ENCODE results near the gene STOML1. TPM values are rescaled to one million over a fixed set of nuclear protein-coding genes. Genes with fewer than 3 reads are reported as not detected.

STOML1 gene
- 17.1 and 18.3 TPM in 2 replicates for total RNA-seq
- long read RNA-seq, full-length matches to known transcripts: 17 of 26 reads
- long read RNA-seq, partial matches to known transcripts: 0 of 26 reads
- long read RNA-seq, other reads (novel, unspliced or antisense): 9 of 26 reads

GRCh38 chr15:73991726-73992593, at the start of gene STOML1:
Gene STOML1 (minus strand): TSS chr15:73992295. CDS start chr15:73992223, 72 bp downstream.
- peaks cover 73% of the 10 kb centered on the region for H3K4me1 Mint-ChIP-seq (ENCODE audit: unreplicated experiment)
- H3K27ac Mint-ChIP-seq (ENCODE audit: unreplicated experiment): peak within 1 kb of the TSS; percentile 72
- peak; percentile 94 for TF ChIP-seq CTCF (IDR thresholded peaks at IDR 0.05)
- H3K4me3 Mint-ChIP-seq (ENCODE audit: unreplicated experiment): peak within 1 kb of the TSS; percentile 82
- H3K27me3 Mint-ChIP-seq (ENCODE audit: unreplicated experiment): no peaks in the 10 kb centered on the region
- H3K9me3 Mint-ChIP-seq (ENCODE audit: unreplicated experiment): no peaks in the 10 kb centered on the region
- no peaks in the 10 kb centered on the region for H3K36me3 Mint-ChIP-seq (ENCODE audit: unreplicated experiment)
- DNase-seq (ENCODE audit: extremely low spot score, unreplicated experiment): peak; percentile 98

GRCh38 chr15:74041311-74041756, 49.2 kb upstream of the STOML1 start:
- peak overlapping the region; percentile 97 for H3K27ac Mint-ChIP-seq (ENCODE audit: unreplicated experiment)
- no peaks in the 10 kb centered on the region for H3K9me3 Mint-ChIP-seq (ENCODE audit: unreplicated experiment)
- H3K36me3 Mint-ChIP-seq (ENCODE audit: unreplicated experiment): peaks cover 4% of the 10 kb centered on the region
- H3K27me3 Mint-ChIP-seq (ENCODE audit: unreplicated experiment): no peaks in the 10 kb centered on the region
- no peak for TF ChIP-seq CTCF (IDR thresholded peaks at IDR 0.05)
- no peak for DNase-seq (ENCODE audit: extremely low spot score, unreplicated experiment)
- H3K4me1 Mint-ChIP-seq (ENCODE audit: unreplicated experiment): peaks cover 55% of the 10 kb centered on the region
- H3K4me3 Mint-ChIP-seq (ENCODE audit: unreplicated experiment): no peak overlapping the region

GRCh38 chr15:74040109-74040850, 48.2 kb upstream of the STOML1 start:
- Mint-ChIP-seq H3K27ac (ENCODE audit: unreplicated experiment) (peak overlapping the region; percentile 97), H3K4me3 (ENCODE audit: unreplicated experiment) (peak overlapping the region; percentile 60), H3K4me1 (ENCODE audit: unreplicated experiment) (peaks cover 52% of the 10 kb centered on the region), H3K27me3 (ENCODE audit: unreplicated experiment) (no peaks in the 10 kb centered on the region), H3K36me3 (ENCODE audit: unreplicated experiment) (peaks cover 8% of the 10 kb centered on the region), H3K9me3 (ENCODE audit: unreplicated experiment) (no peaks in the 10 kb centered on the region)
- peak; percentile 91 for DNase-seq (ENCODE audit: extremely low spot score, unreplicated experiment)
- TF ChIP-seq CTCF (IDR thresholded peaks at IDR 0.05): no peak

GRCh38 chr15:74039656-74040010, 47.5 kb upstream of the STOML1 start:
- Mint-ChIP-seq H3K4me3 (ENCODE audit: unreplicated experiment) (no peak overlapping the region), H3K27ac (ENCODE audit: unreplicated experiment) (peak overlapping the region; percentile 97), H3K36me3 (ENCODE audit: unreplicated experiment) (peaks cover 8% of the 10 kb centered on the region), H3K4me1 (ENCODE audit: unreplicated experiment) (peaks cover 52% of the 10 kb centered on the region), H3K27me3 (ENCODE audit: unreplicated experiment) (no peaks in the 10 kb centered on the region), H3K9me3 (ENCODE audit: unreplicated experiment) (no peaks in the 10 kb centered on the region)
- TF ChIP-seq CTCF (IDR thresholded peaks at IDR 0.05): no peak
- no peak for DNase-seq (ENCODE audit: extremely low spot score, unreplicated experiment)

Data from osteocyte (in vitro differentiated cells).